Mesendoderm (in vitro differentiated cells): Measurements from ENCODE around the gene GOLPH3.

ENCODE experiments used
- DNase-seq: peaks from one replicate; pipeline ENCODE4 v3.0.0; 2013
- H2AK5ac ChIP-seq: 2 replicates; pipeline ENCODE4 v1.6.1; 2013; ENCODE audit warnings: low read length, inconsistent platforms
- H2BK120ac ChIP-seq: 2 replicates; pipeline ENCODE4 v1.6.1; 2013; ENCODE audit warnings: low read depth, mild to moderate bottlenecking, low read length, moderate library complexity, mixed read lengths
- H2BK15ac ChIP-seq: replicated peaks from 2 replicates; pipeline ENCODE4 v1.6.1; 2013; ENCODE audit warnings: low read depth, mild to moderate bottlenecking, moderate library complexity
- H2BK5ac ChIP-seq: 2 replicates; pipeline ENCODE4 v1.6.1; 2013; ENCODE audit warnings: low read length, inconsistent platforms
- H3K18ac ChIP-seq: 2 replicates; pipeline ENCODE4 v1.6.1; 2013; ENCODE audit warnings: mild to moderate bottlenecking, low read length, mixed read lengths
- H3K23ac ChIP-seq: one replicate; pipeline ENCODE4 v1.6.1; 2013; ENCODE audit warnings: low read length
- H3K27ac ChIP-seq: 2 replicates; pipeline ENCODE4 v1.5.1; 2013; ENCODE audit warnings: low read depth, mild to moderate bottlenecking, inconsistent platforms, low read length, moderate library complexity
- H3K27me3 ChIP-seq: 2 replicates; pipeline ENCODE4 v1.6.1; 2013; ENCODE audit warnings: low read length, control low read depth, mild to moderate bottlenecking, inconsistent platforms; ENCODE audit not compliant: insufficient read depth, poor library complexity
- H3K36me3 ChIP-seq: 2 replicates; pipeline ENCODE4 v1.6.1; 2013; ENCODE audit warnings: low read length, inconsistent platforms; ENCODE audit not compliant: control insufficient read depth, insufficient read depth
- H3K4ac ChIP-seq: one replicate; pipeline ENCODE4 v1.6.1; 2013; ENCODE audit warnings: low read depth, mild to moderate bottlenecking, low read length, moderate library complexity
- H3K4me1 ChIP-seq: 2 replicates; pipeline ENCODE4 v1.6.1; 2013; ENCODE audit warnings: low read depth, low read length, inconsistent platforms; ENCODE audit not compliant: control insufficient read depth
- H3K4me2 ChIP-seq: 2 replicates; pipeline ENCODE4 v1.6.1; 2013; ENCODE audit warnings: low read length
- H3K4me3 ChIP-seq: 2 replicates; pipeline ENCODE4 v1.5.1; 2013; ENCODE audit warnings: mild to moderate bottlenecking, low read length
- H3K56ac ChIP-seq: one replicate; pipeline ENCODE4 v1.6.1; 2013; ENCODE audit warnings: low read length
- H3K79me1 ChIP-seq: 2 replicates; pipeline ENCODE4 v1.6.1; 2013; ENCODE audit warnings: low read length, inconsistent platforms
- H3K79me2 ChIP-seq: 2 replicates; pipeline ENCODE4 v1.6.1; 2013; ENCODE audit warnings: mild to moderate bottlenecking, low read length; ENCODE audit not compliant: control insufficient read depth, insufficient read depth
- H3K9ac ChIP-seq: 2 replicates; pipeline ENCODE4 v1.6.1; 2013; ENCODE audit warnings: low read length, inconsistent platforms
- H4K5ac ChIP-seq: one replicate; pipeline ENCODE4 v1.6.1; 2013; ENCODE audit warnings: low read length
- H4K8ac ChIP-seq: one replicate; pipeline ENCODE4 v1.6.1; 2013; ENCODE audit warnings: low read depth, mild to moderate bottlenecking, control low read depth, low read length, moderate library complexity
- WGBS: extraction: QIAGEN DNeasy Blood & Tissue Kit; methylation state at CpG from one replicate; pipeline ENCODE4 v1.1.7; 2013; ENCODE audit warnings: low lambda C conversion rate, missing lambda C conversion rate; ENCODE audit not compliant: insufficient coverage; ENCODE audit errors: extremely low coverage; 5-methylcytosine and 5-hydroxymethylcytosine counted together

The GOLPH3 gene

GRCh38 chr5:32110111-32110696 lies 63.9 kb downstream of the GOLPH3 start:
- H3K27me3 ChIP-seq, result no peaks in the 10 kb centered on the region
- no peak overlapping the region for H3K23ac ChIP-seq
- H2AK5ac ChIP-seq, result no peak overlapping the region
- H3K56ac ChIP-seq, result no peak overlapping the region
- WGBS, result no CpG with 5 or more reads among the region's 5 CpGs
- DNase-seq, result no peak
- no peak overlapping the region for H3K4ac ChIP-seq
- H3K27ac ChIP-seq, result no peak overlapping the region
- no peak overlapping the region for H3K9ac ChIP-seq
- H4K8ac ChIP-seq, result no peak overlapping the region
- no peak overlapping the region for H2BK5ac ChIP-seq
- H3K4me3 ChIP-seq, result no peak overlapping the region
- H3K36me3 ChIP-seq, result peaks cover 6% of the 10 kb centered on the region
- no peak overlapping the region for H2BK15ac ChIP-seq
- peaks cover 7% of the 10 kb centered on the region for H3K79me1 ChIP-seq
- no peak overlapping the region for H3K18ac ChIP-seq
- H3K4me1 ChIP-seq, result no peaks in the 10 kb centered on the region
- no peak overlapping the region for H2BK120ac ChIP-seq
- no peaks in the 10 kb centered on the region for H3K79me2 ChIP-seq
- H3K4me2 ChIP-seq, result no peak overlapping the region
- H4K5ac ChIP-seq, result no peak overlapping the region

DNA sequence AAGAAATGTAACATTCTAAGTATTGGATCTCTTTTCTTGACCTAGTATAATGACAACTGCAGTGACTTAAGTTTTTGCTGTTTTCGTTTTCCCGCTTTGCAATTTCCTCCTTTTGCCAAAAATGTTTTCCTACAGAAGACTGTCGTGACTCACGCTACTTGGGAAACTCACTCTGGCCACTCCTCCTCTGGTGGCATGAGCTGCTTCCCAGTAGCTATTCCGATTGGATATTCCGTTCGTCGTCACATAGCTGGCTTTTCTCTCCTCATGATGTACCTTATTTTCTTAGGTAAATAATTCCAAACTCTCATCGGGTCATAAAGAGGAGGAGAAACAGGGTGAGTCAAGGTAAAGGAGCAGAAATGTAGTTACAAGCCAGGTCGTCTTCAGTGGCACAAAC lies 64.9 kb downstream of the GOLPH3 start:
- no peak for DNase-seq
- Histone ChIP-seq H3K27me3 (no peaks in the 10 kb centered on the region), H3K18ac (no peak overlapping the region), H3K23ac (no peak overlapping the region), H3K27ac (no peak overlapping the region), H2BK15ac (no peak overlapping the region), H4K5ac (no peak overlapping the region), H3K4me3 (no peak overlapping the region), H2BK120ac (no peak overlapping the region), H2BK5ac (no peak overlapping the region), H3K79me2 (no peaks in the 10 kb centered on the region), H3K56ac (no peak overlapping the region), H3K36me3 (peaks cover 6% of the 10 kb centered on the region), H3K9ac (no peak overlapping the region), H4K8ac (no peak overlapping the region), H2AK5ac (no peak overlapping the region), H3K4me1 (no peaks in the 10 kb centered on the region), H3K79me1 (peaks cover 7% of the 10 kb centered on the region), H3K4ac (no peak overlapping the region), H3K4me2 (no peak overlapping the region)
- WGBS, result no CpG with 5 or more reads among the region's 10 CpGs

GRCh38 chr5:32108167-32108566 lies 66.0 kb downstream of the GOLPH3 start:
- Histone ChIP-seq H2BK5ac (no peak overlapping the region), H3K79me1 (peaks cover 5% of the 10 kb centered on the region), H3K36me3 (peaks cover 6% of the 10 kb centered on the region), H2BK15ac (no peak overlapping the region), H2BK120ac (no peak overlapping the region), H3K4me2 (no peak overlapping the region), H3K4ac (no peak overlapping the region), H3K27me3 (no peaks in the 10 kb centered on the region), H3K79me2 (no peaks in the 10 kb centered on the region), H3K27ac (no peak overlapping the region), H3K9ac (no peak overlapping the region), H3K18ac (no peak overlapping the region), H3K23ac (no peak overlapping the region), H3K56ac (no peak overlapping the region), H2AK5ac (no peak overlapping the region), H3K4me1 (no peaks in the 10 kb centered on the region), H3K4me3 (no peak overlapping the region), H4K8ac (no peak overlapping the region), H4K5ac (no peak overlapping the region)
- DNase-seq, result no peak
- no CpG with 5 or more reads among the region's 4 CpGs for WGBS

DNA sequence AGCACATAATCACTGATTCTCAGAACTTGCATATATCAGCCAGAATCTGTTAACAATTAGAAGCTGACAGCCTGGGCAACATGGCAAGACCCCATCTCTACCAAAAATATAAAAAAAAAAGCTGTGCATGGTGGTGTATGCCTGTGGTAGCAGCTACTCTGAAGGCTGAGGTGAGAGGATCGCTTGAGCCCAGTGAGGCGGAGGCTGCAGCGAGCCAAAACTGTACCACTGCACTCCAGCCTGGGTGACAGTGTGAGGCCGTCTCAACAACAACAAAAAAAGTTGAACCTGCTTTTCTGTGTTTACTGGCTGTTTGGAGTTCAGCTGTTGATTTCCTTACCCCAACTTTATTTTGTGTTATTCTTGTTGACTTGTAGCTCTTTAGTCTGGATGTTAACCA lies 66.8 kb downstream of the GOLPH3 start:
- no CpG with 5 or more reads among the region's 4 CpGs for WGBS
- H3K36me3 ChIP-seq, result peaks cover 6% of the 10 kb centered on the region

GRCh38 chr5:32103521-32103920 lies 70.6 kb downstream of the GOLPH3 start:
- WGBS, result no CpG with 5 or more reads among the region's 12 CpGs
- Histone ChIP-seq H3K79me2 (no peaks in the 10 kb centered on the region), H3K27me3 (no peaks in the 10 kb centered on the region)

More for the DNA sequence above, 66.8 kb downstream of the GOLPH3 start:
- Histone ChIP-seq H3K23ac (no peak overlapping the region), H3K18ac (no peak overlapping the region), H2BK120ac (no peak overlapping the region), H3K4me1 (no peaks in the 10 kb centered on the region), H2AK5ac (no peak overlapping the region), H2BK15ac (no peak overlapping the region), H3K27me3 (no peaks in the 10 kb centered on the region), H4K8ac (no peak overlapping the region), H3K27ac (no peak overlapping the region), H3K79me1 (peaks cover 5% of the 10 kb centered on the region), H3K4me2 (no peak overlapping the region), H3K4me3 (no peak overlapping the region), H4K5ac (no peak overlapping the region), H3K9ac (no peak overlapping the region), H3K79me2 (no peaks in the 10 kb centered on the region), H2BK5ac (no peak overlapping the region), H3K56ac (no peak overlapping the region), H3K4ac (no peak overlapping the region)
- no peak for DNase-seq

More at GRCh38 chr5:32103521-32103920, 70.6 kb downstream of the GOLPH3 start:
- Histone ChIP-seq H3K23ac (no peak overlapping the region), H3K4ac (no peak overlapping the region), H3K36me3 (peaks cover 11% of the 10 kb centered on the region), H3K56ac (no peak overlapping the region), H3K4me2 (no peak overlapping the region), H2BK15ac (no peak overlapping the region), H4K5ac (no peak overlapping the region), H3K4me1 (no peaks in the 10 kb centered on the region), H4K8ac (no peak overlapping the region), H2AK5ac (no peak overlapping the region), H2BK5ac (no peak overlapping the region), H3K4me3 (no peak overlapping the region), H2BK120ac (no peak overlapping the region), H3K27ac (no peak overlapping the region), H3K18ac (no peak overlapping the region), H3K79me1 (no peaks in the 10 kb centered on the region), H3K9ac (no peak overlapping the region)
- DNase-seq, result no peak
